Measurements from ENCODE around the gene AIG1. TPM values are rescaled to one million over a fixed set of nuclear protein-coding genes. Genes with fewer than 3 reads are reported as not detected.

AIG1 gene
- total RNA-seq, 1 experiment from 2014 or later = 18.6 TPM

Other genes starting within 250 kb of the AIG1 start
- 4.1 and 6.5 TPM in 2 replicates for gene HIVEP2, start 115.7 kb upstream of the AIG1 start, total RNA-seq (2014; rRNA removed; shearing (Covaris generic))